ENCODE data around the gene MIA2. TPM values are rescaled to one million over a fixed set of nuclear protein-coding genes. Genes with fewer than 3 reads are reported as not detected.
"Not testable (repeated sequence)": the region's sequence is repeated elsewhere in the genome, so short reads cannot be mapped to it uniquely, and the experiment has no call there.

MIA2 gene
- total RNA-seq, 1 experiment from 2014 or later: 15.0 TPM

DNA sequence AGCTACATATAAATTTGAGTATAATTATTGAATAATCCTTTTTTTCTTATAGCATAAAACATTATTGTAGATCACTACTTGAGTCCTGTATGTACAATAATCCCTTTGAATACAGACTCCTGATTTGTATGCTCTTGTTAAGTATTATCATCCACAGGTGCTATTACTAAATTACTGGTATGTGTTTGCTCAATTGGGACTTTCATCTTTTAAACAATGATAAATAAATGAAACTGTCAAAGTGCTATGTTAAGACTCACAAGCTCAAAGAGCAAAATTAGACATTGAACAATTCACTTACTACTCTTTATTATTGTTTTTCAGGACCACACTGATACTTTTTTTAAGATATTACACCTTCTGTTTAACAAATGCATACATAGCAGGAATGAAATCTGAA is 17.8 kb downstream of the MIA2 start:
- Histone ChIP-seq H2BK15ac (ENCODE audit: low read depth, low read length) (no peak overlapping the region), H3K9ac (ENCODE audit: extremely low read depth, insufficient read length, low read length) (no peak overlapping the region), H3T11ph (ENCODE audit: low read length) (no peak overlapping the region), H4K8ac (replicated peaks; ENCODE audit: insufficient read length, low read depth, low read length) (no peak overlapping the region), H2BK120ac (ENCODE audit: low read depth, low read length, poor library complexity, severe bottlenecking) (no peak overlapping the region), H2BK12ac (ENCODE audit: insufficient read length, low read depth, low read length) (no peak overlapping the region), H3K9me3 (ENCODE audit: control insufficient read depth, low read depth, low read length) (no peaks in the 10 kb centered on the region), H3K4me1 (ENCODE audit: insufficient read depth, low read length) (no peaks in the 10 kb centered on the region), H3K79me1 (ENCODE audit: insufficient read depth, low read depth, low read length, poor library complexity, severe bottlenecking) (no peaks in the 10 kb centered on the region), H3K18ac (ENCODE audit: insufficient read length, low read depth, low read length) (no peak overlapping the region), H4K5ac (ENCODE audit: insufficient read length, low read depth, low read length) (no peak overlapping the region), H2BK5ac (ENCODE audit: insufficient read length, low read length) (no peak overlapping the region), H3K4ac (ENCODE audit: low read depth, low read length) (no peak overlapping the region), H3K4me2 (ENCODE audit: insufficient read depth, insufficient read length, low read length) (no peak overlapping the region), H3K23ac (ENCODE audit: insufficient read length, low read depth, low read length) (no peak overlapping the region), H3K27ac (ENCODE audit: insufficient read length, low read depth, low read length) (no peak overlapping the region), H3K27me3 (ENCODE audit: insufficient read depth, low read length) (no peaks in the 10 kb centered on the region), H2AK5ac (ENCODE audit: insufficient read length, low read length) (no peak overlapping the region), H3K79me2 (ENCODE audit: insufficient read depth, low read length) (no peaks in the 10 kb centered on the region), H4K91ac (ENCODE audit: insufficient read length, low read depth, low read length) (no peak overlapping the region), H2AFZ (ENCODE audit: low read length) (no peak overlapping the region), H3K14ac (ENCODE audit: insufficient read depth, low read length) (no peak overlapping the region), H3K23me2 (ENCODE audit: insufficient read length, low read depth, low read length, poor library complexity, severe bottlenecking) (no peaks in the 10 kb centered on the region), H2BK20ac (ENCODE audit: low read depth, low read length, poor library complexity, severe bottlenecking) (no peak overlapping the region), H4K20me1 (ENCODE audit: control insufficient read depth, insufficient read depth, insufficient read length) (no peaks in the 10 kb centered on the region), H3K56ac (ENCODE audit: insufficient read length, low read depth, low read length) (no peak overlapping the region)
- no peaks in the 10 kb centered on the region; the same call in 1 of the 2 replicates for H3K27me3 Mint-ChIP-seq (ENCODE audit: low read depth)
- DNase-seq: no peak
- H3K4me3 Mint-ChIP-seq: no peak overlapping the region
- no peak overlapping the region for H3K27ac Mint-ChIP-seq
- H3K36me3 Mint-ChIP-seq (ENCODE audit: insufficient read depth in 1 of 3, low read depth in 3 of 3): 0 out of 7 replicates have a peak, but pooled peaks cover 0 to 4% (median 0%) of the 10 kb centered on the region in 3 experiments
- no peaks in the 10 kb centered on the region for H3K4me1 Mint-ChIP-seq
- TF ChIP-seq, protein P1, sequence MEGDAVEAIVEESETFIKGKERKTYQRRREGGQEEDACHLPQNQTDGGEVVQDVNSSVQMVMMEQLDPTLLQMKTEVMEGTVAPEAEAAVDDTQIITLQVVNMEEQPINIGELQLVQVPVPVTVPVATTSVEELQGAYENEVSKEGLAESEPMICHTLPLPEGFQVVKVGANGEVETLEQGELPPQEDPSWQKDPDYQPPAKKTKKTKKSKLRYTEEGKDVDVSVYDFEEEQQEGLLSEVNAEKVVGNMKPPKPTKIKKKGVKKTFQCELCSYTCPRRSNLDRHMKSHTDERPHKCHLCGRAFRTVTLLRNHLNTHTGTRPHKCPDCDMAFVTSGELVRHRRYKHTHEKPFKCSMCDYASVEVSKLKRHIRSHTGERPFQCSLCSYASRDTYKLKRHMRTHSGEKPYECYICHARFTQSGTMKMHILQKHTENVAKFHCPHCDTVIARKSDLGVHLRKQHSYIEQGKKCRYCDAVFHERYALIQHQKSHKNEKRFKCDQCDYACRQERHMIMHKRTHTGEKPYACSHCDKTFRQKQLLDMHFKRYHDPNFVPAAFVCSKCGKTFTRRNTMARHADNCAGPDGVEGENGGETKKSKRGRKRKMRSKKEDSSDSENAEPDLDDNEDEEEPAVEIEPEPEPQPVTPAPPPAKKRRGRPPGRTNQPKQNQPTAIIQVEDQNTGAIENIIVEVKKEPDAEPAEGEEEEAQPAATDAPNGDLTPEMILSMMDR (conservative IDR thresholded peaks at IDR 0.05): no peak
- peaks cover 3 to 4% of the 10 kb centered on the region in 2 experiments; a peak in 3 of 5 replicates for H3K9me3 Mint-ChIP-seq

GRCh38 chr14:39257388-39257787 is 23.7 kb downstream of the MIA2 start:
- not testable (repeated sequence) for H3K27me3 ChIP-seq (ENCODE audit: insufficient read depth, low read length); H3K14ac ChIP-seq (ENCODE audit: insufficient read depth, low read length); H3K4me1 ChIP-seq (ENCODE audit: insufficient read depth, low read length); H3K4me1 Mint-ChIP-seq; H3K9me3 ChIP-seq (ENCODE audit: control insufficient read depth, low read depth, low read length); H3K27me3 Mint-ChIP-seq (ENCODE audit: low read depth); H2BK20ac ChIP-seq (ENCODE audit: low read depth, low read length, poor library complexity, severe bottlenecking); H4K8ac ChIP-seq (replicated peaks; ENCODE audit: insufficient read length, low read depth, low read length); H3K23me2 ChIP-seq (ENCODE audit: insufficient read length, low read depth, low read length, poor library complexity, severe bottlenecking); H2BK5ac ChIP-seq (ENCODE audit: insufficient read length, low read length); H3K18ac ChIP-seq (ENCODE audit: insufficient read length, low read depth, low read length); H2BK120ac ChIP-seq (ENCODE audit: low read depth, low read length, poor library complexity, severe bottlenecking); H4K91ac ChIP-seq (ENCODE audit: insufficient read length, low read depth, low read length); H3K79me1 ChIP-seq (ENCODE audit: insufficient read depth, low read depth, low read length, poor library complexity, severe bottlenecking); H3K9ac ChIP-seq (ENCODE audit: extremely low read depth, insufficient read length, low read length); H3K23ac ChIP-seq (ENCODE audit: insufficient read length, low read depth, low read length); H3K27ac Mint-ChIP-seq; H3T11ph ChIP-seq (ENCODE audit: low read length); H3K27ac ChIP-seq (ENCODE audit: insufficient read length, low read depth, low read length); H2AK5ac ChIP-seq (ENCODE audit: insufficient read length, low read length); H4K20me1 ChIP-seq (ENCODE audit: control insufficient read depth, insufficient read depth, insufficient read length); H4K5ac ChIP-seq (ENCODE audit: insufficient read length, low read depth, low read length); H3K4ac ChIP-seq (ENCODE audit: low read depth, low read length); H2BK15ac ChIP-seq (ENCODE audit: low read depth, low read length); H3K36me3 Mint-ChIP-seq (ENCODE audit: insufficient read depth in 1 of 3, low read depth in 3 of 3); H3K4me2 ChIP-seq (ENCODE audit: insufficient read depth, insufficient read length, low read length); H2AFZ ChIP-seq (ENCODE audit: low read length); H3K4me3 Mint-ChIP-seq; H3K79me2 ChIP-seq (ENCODE audit: insufficient read depth, low read length); H3K56ac ChIP-seq (ENCODE audit: insufficient read length, low read depth, low read length); DNase-seq; H2BK12ac ChIP-seq (ENCODE audit: insufficient read length, low read depth, low read length)
- peaks cover 6 to 11% of the 10 kb centered on the region in 2 experiments for H3K9me3 Mint-ChIP-seq
- WGBS (ENCODE audit: extremely low coverage, insufficient read length, low lambda C conversion rate): no CpG with 5 or more reads among the region's 1 CpG
